ENCODE results near the gene UBASH3A.

DNA sequence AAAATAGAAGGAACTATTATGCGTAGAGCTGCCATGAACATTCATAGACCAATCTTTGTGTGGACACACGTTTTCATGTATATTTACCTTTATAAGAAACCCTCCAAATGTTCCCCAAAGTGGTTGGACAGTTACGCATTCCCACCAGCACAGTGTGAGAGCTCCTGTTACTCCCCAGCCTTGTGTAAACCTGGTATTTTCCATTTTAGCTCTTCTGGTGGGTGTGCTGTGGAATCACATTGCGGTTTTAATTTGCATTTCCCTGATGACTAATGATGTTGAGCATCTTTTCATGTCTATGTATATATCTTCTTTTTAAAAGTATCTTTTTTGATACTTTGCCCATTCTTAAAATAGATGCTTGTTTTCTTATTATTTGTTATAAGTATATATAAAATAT, 3.2 kb upstream of the UBASH3A start:
- TF ChIP-seq, protein P1, sequence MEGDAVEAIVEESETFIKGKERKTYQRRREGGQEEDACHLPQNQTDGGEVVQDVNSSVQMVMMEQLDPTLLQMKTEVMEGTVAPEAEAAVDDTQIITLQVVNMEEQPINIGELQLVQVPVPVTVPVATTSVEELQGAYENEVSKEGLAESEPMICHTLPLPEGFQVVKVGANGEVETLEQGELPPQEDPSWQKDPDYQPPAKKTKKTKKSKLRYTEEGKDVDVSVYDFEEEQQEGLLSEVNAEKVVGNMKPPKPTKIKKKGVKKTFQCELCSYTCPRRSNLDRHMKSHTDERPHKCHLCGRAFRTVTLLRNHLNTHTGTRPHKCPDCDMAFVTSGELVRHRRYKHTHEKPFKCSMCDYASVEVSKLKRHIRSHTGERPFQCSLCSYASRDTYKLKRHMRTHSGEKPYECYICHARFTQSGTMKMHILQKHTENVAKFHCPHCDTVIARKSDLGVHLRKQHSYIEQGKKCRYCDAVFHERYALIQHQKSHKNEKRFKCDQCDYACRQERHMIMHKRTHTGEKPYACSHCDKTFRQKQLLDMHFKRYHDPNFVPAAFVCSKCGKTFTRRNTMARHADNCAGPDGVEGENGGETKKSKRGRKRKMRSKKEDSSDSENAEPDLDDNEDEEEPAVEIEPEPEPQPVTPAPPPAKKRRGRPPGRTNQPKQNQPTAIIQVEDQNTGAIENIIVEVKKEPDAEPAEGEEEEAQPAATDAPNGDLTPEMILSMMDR (IDR thresholded peaks at IDR 0.05): no peak
- no peak for TF ChIP-seq POLR2A (IDR thresholded peaks at IDR 0.05)
